IMR-90 (cell line): ENCODE results near the gene KATNAL2. TPM values are rescaled to one million over a fixed set of nuclear protein-coding genes. Genes with fewer than 3 reads are reported as not detected.

Source experiments
- ATAC-seq: fragments of 200-7000 bp; cut with Tn5 transposase; 2 replicates; pipeline ENCODE4 v1.9.1; 2020; ENCODE audit warnings: low read depth, mild to moderate bottlenecking, moderate library complexity
- BruUV-seq: library from RNA; stranded (reverse); fragments of 400-500 nt; replicated peaks from 2 replicates; lab custom pipeline; 2021; lab: Mats Ljungman, UMichigan
- CTCF ChIA-PET: fragments of 300-600 bp; formaldehyde crosslinking; extraction: SDS; loops from one replicate; lab custom pipeline; 2021; ENCODE audit warnings: antibody characterized with exemption; lab: Yijun Ruan, JAX
- POLR2A ChIA-PET: fragments of 300-600 bp; sonication (Branson Sonifier 250); formaldehyde crosslinking; loops from one replicate; lab custom pipeline; 2022; ENCODE audit warnings: antibody characterized with exemption; ENCODE audit not compliant: unreplicated experiment; lab: Charles Lee
- DNase-seq: peaks from one replicate; pipeline ENCODE4 v3.0.0; 2013
- H2AFZ ChIP-seq: replicated peaks from 2 replicates; pipeline ENCODE3; 2013; ENCODE audit warnings: low read length, mild to moderate bottlenecking; ENCODE audit not compliant: poor library complexity
- H2AK5ac ChIP-seq: 2 replicates; pipeline ENCODE4 v1.6.1; 2013; ENCODE audit warnings: low read depth, low read length, inconsistent platforms
- H2AK9ac ChIP-seq: replicated peaks from 2 replicates; pipeline ENCODE3; 2013; ENCODE audit warnings: mild to moderate bottlenecking, low read depth, low read length, moderate library complexity; ENCODE audit not compliant: poor library complexity
- H2BK120ac ChIP-seq: 2 replicates; pipeline ENCODE4 v1.6.1; 2013; ENCODE audit warnings: low read depth, low read length, inconsistent platforms
- H2BK15ac ChIP-seq: 3 replicates; pipeline ENCODE4 v1.6.1; 2013; ENCODE audit warnings: low read depth, low read length, inconsistent platforms
- H2BK20ac ChIP-seq: 2 replicates; pipeline ENCODE4 v1.6.1; 2013; ENCODE audit warnings: low read depth, mild to moderate bottlenecking, inconsistent platforms, low read length, moderate library complexity
- H2BK5ac ChIP-seq: 2 replicates; pipeline ENCODE4 v1.6.1; 2013; ENCODE audit warnings: mild to moderate bottlenecking, low read depth, low read length, inconsistent platforms; ENCODE audit not compliant: poor library complexity, severe bottlenecking
- H3K14ac ChIP-seq: replicated peaks from 2 replicates; pipeline ENCODE4 v1.6.1; 2013; ENCODE audit warnings: low read depth, low read length, inconsistent platforms
- H3K18ac ChIP-seq: 2 replicates; pipeline ENCODE4 v1.6.1; 2013; ENCODE audit warnings: low read depth, low read length, control low read depth
- H3K23ac ChIP-seq: 2 replicates; pipeline ENCODE4 v1.6.1; 2013; ENCODE audit warnings: low read depth, low read length, inconsistent platforms
- H3K27ac ChIP-seq: 2 replicates; pipeline ENCODE4 v1.5.1; 2013; ENCODE audit warnings: mild to moderate bottlenecking, control low read depth, low read length; ENCODE audit not compliant: insufficient read depth
- H3K27me3 ChIP-seq: 2 replicates; pipeline ENCODE4 v1.6.1; 2013; ENCODE audit warnings: low read length; ENCODE audit not compliant: control insufficient read depth, insufficient read depth
- H3K36me3 ChIP-seq: 2 replicates; pipeline ENCODE4 v1.6.1; 2013; ENCODE audit warnings: low read length, mixed read lengths; ENCODE audit not compliant: control insufficient read depth, insufficient read depth
- H3K4ac ChIP-seq: 2 replicates; pipeline ENCODE4 v1.6.1; 2013; ENCODE audit warnings: low read depth, low read length, inconsistent platforms
- H3K4me1 ChIP-seq: 2 replicates; pipeline ENCODE4 v1.6.1; 2013; ENCODE audit warnings: low read length, mixed read lengths; ENCODE audit not compliant: control insufficient read depth, insufficient read depth
- H3K4me2 ChIP-seq: 2 replicates; pipeline ENCODE4 v1.6.1; 2013; ENCODE audit warnings: low read depth, mild to moderate bottlenecking, control low read depth, low read length, moderate library complexity
- H3K4me3 ChIP-seq: 2 replicates; pipeline ENCODE4 v1.5.1; 2013; ENCODE audit warnings: low read depth, mild to moderate bottlenecking, control low read depth, low read length, moderate library complexity; ENCODE audit not compliant: insufficient read depth
- H3K56ac ChIP-seq: 2 replicates; pipeline ENCODE4 v1.6.1; 2013; ENCODE audit warnings: low read length, inconsistent platforms; ENCODE audit not compliant: insufficient read depth; ENCODE audit errors: extremely low read depth
- H3K79me1 ChIP-seq, 2 experiments: 2 replicates each; pipeline ENCODE4 v1.6.1; 2013; ENCODE audit warnings: low read length in 2 of 2, inconsistent platforms in 1 of 2, low read depth in 1 of 2
- H3K9ac ChIP-seq: 2 replicates; pipeline ENCODE4 v1.6.1; 2013; ENCODE audit warnings: low read depth, low read length, control low read depth
- H3K9me1 ChIP-seq: 2 replicates; pipeline ENCODE4 v1.6.1; 2013; ENCODE audit warnings: low read length, inconsistent platforms; ENCODE audit not compliant: insufficient read depth
- H3K9me3 ChIP-seq: 2 replicates; pipeline ENCODE4 v1.6.1; 2013; ENCODE audit warnings: low read length; ENCODE audit not compliant: control insufficient read depth, insufficient read depth
- H4K20me1 ChIP-seq: 2 replicates; pipeline ENCODE4 v1.6.1; 2013; ENCODE audit warnings: low read length, inconsistent platforms; ENCODE audit not compliant: insufficient read depth
- H4K5ac ChIP-seq: 2 replicates; pipeline ENCODE4 v1.6.1; 2013; ENCODE audit warnings: mild to moderate bottlenecking, low read depth, low read length, control low read depth
- H4K8ac ChIP-seq, 2 experiments: 2 replicates each; pipeline ENCODE4 v1.6.1; 2013; ENCODE audit warnings: low read depth in 2 of 2, low read length in 2 of 2, control low read depth in 1 of 2, inconsistent platforms in 1 of 2
- H4K91ac ChIP-seq: 2 replicates; pipeline ENCODE4 v1.6.1; 2013; ENCODE audit warnings: low read depth, low read length, inconsistent platforms; ENCODE audit not compliant: insufficient read depth
- CEBPB ChIP-seq: IDR thresholded peaks from 2 replicates; pipeline ENCODE4 v1.6.1; 2012; ENCODE audit warnings: low read depth, low read length, improper control_type of control experiment
- RAD21 ChIP-seq: IDR thresholded peaks from 2 replicates; pipeline ENCODE4 v1.6.1; 2012; ENCODE audit warnings: low read length, improper control_type of control experiment
- SMC3 ChIP-seq: fragments of 150-350 bp; IDR thresholded peaks from 2 replicates; pipeline ENCODE4 v1.6.1; 2016; ENCODE audit warnings: low read depth, mild to moderate bottlenecking, antibody characterized with exemption, low read length, moderate library complexity
- WGBS, 2 experiments: methylation state at CpG; one replicate each; pipeline versions ENCODE4 v1.1.5 to v1.1.7; 2013; ENCODE audit warnings: missing lambda C conversion rate in 2 of 2; ENCODE audit not compliant: insufficient read length in 1 of 2; ENCODE audit errors: extremely low coverage in 2 of 2; 5-methylcytosine and 5-hydroxymethylcytosine counted together
- dilution Hi-C: fragments of 300-500 bp; cut with HindIII; formaldehyde crosslinking; loops from one replicate; pipeline ENCODE4 v1.14.3; 2018; ENCODE audit warnings: low sequenced_read_pairs; ENCODE audit not compliant: unreplicated experiment
- in situ Hi-C: fragments of 300-500 bp; cut with MboI; formaldehyde crosslinking; loops from 3 replicates; pipeline ENCODE4 v1.14.3; 2019; ENCODE audit warnings: low sequenced_read_pairs, inconsistent platforms, mixed read lengths
- intact Hi-C: fragments of 100-400 bp; cut with micrococcal nuclease; formaldehyde crosslinking; loops from 2 replicates; pipeline ENCODE4 v1.10.0; 2022
- polyA plus RNA-seq, 3 experiments: library from polyadenylated mRNA; depleted of rRNA; stranded (reverse); fragments of >200 nt; gene quantifications; 2 replicates each; pipeline ENCODE4 v1.2.3, GENCODE V29; 2012; ENCODE audit warnings: low replicate concordance in 1 of 3
- total RNA-seq: library from RNA; depleted of rRNA; stranded (reverse); fragments of >200 nt; gene quantifications from 2 replicates; pipeline ENCODE4 v1.2.3, GENCODE V29; 2012

The KATNAL2 gene
- total and polyA plus RNA-seq, 2 of the 4 experiments (the other 2 are of a cell fraction), result 0.90 to 2.3 TPM

DNA sequence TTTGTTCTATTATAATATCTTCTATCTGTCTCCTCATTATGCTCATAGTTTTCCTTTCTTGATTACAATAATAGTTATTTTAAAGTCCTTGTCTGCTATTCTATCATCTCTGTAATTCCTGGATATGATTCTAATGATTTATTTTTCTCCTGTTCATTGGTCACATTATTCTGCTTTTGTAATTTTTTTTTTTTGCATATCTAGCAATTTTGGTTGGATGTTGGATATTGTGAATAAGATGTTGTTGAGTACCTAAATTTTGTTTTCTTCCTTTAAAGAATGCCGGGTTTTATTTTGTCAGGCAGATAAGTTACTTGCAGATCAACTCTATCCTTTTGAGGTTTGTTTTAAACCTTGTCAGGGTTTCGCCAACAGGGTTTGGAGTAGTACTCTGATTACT, 25.2 kb downstream of the KATNAL2 start:
- ChIA-PET POLR2A (no interaction called here), CTCF (no interaction called here)
- Histone ChIP-seq H4K5ac (no peak overlapping the region), H4K20me1 (no peaks in the 10 kb centered on the region), H3K9me1 (no peaks in the 10 kb centered on the region), H3K79me1 (no peaks in the 10 kb centered on the region), H3K27ac (no peak overlapping the region), H2BK5ac (no peak overlapping the region), H3K18ac (no peak overlapping the region), H3K27me3 (no peaks in the 10 kb centered on the region), H2AFZ (no peak overlapping the region), H3K9me3 (no peaks in the 10 kb centered on the region), H2BK20ac (no peak overlapping the region), H3K56ac (no peak overlapping the region), H2BK15ac (no peak overlapping the region), H3K4me1 (no peaks in the 10 kb centered on the region; the same call in 1 of the 2 replicates), H3K14ac (no peak overlapping the region), H3K9ac (no peak overlapping the region), H2AK5ac (no peak overlapping the region), H3K4me2 (no peak overlapping the region), H2AK9ac (no peak overlapping the region), H4K91ac (no peak overlapping the region), H4K8ac (no peak overlapping the region), H3K4ac (no peak overlapping the region), H2BK120ac (no peak overlapping the region), H3K4me3 (no peak overlapping the region), H3K23ac (no peak overlapping the region), H3K36me3 (no peaks in the 10 kb centered on the region)
- dilution Hi-C loops (no loop called here), in situ Hi-C loops (no loop called here), intact Hi-C loops (no loop called here)
- no TSS peak for BruUV-seq
- ATAC-seq (no peak), DNase-seq (no peak)
- no peak for TF ChIP-seq SMC3
- no peak for TF ChIP-seq RAD21
- no peak for TF ChIP-seq CEBPB
- no CpG with 5 or more reads among the region's 2 CpGs for WGBS, 2 experiments
